ENCODE data around the gene CCDC91. TPM values are rescaled to one million over a fixed set of nuclear protein-coding genes. Genes with fewer than 3 reads are reported as not detected.

CCDC91 gene
- total and polyA plus RNA-seq, 11 donors = 24.9 to 62.1 (median 51.8) TPM

- ATAC-seq (no peak), DNase-seq (no peak)
- Histone ChIP-seq H3K9me3 (no peaks in the 10 kb centered on the region), H3K27ac (no peak overlapping the region), H3K4me3 (no peak overlapping the region), H3K36me3 (no peaks in the 10 kb centered on the region), H3K4me1 (no peaks in the 10 kb centered on the region), H3K27me3 (no peaks in the 10 kb centered on the region)
- TF ChIP-seq POLR2A (IDR thresholded peaks at IDR 0.05) = no peak
- intact Hi-C loops (cut with DNase I) = loop anchor here in 2 of 10 donors (10.0 kb wide), 2 partner anchors 203 to 443 kb away; partner anchors contain the start of gene PTHLH (in 2 of the 2)
Observed at GRCh38 chr12:28177905-28178304, 12.4 kb upstream of the CCDC91 start.

GRCh38 chr12:28178775-28179174 lies 11.5 kb upstream of the CCDC91 start:
- no peak overlapping the region for H3K27ac ChIP-seq
- ATAC-seq = no peak
- intact Hi-C loops (cut with DNase I) = loop anchor here in 2 of 10 donors (10.0 kb wide), 2 partner anchors 204 to 444 kb away; partner anchors contain the start of gene PTHLH (in 2 of the 2)
- no peak for TF ChIP-seq POLR2A (IDR thresholded peaks at IDR 0.05)
- TF ChIP-seq, protein P1, sequence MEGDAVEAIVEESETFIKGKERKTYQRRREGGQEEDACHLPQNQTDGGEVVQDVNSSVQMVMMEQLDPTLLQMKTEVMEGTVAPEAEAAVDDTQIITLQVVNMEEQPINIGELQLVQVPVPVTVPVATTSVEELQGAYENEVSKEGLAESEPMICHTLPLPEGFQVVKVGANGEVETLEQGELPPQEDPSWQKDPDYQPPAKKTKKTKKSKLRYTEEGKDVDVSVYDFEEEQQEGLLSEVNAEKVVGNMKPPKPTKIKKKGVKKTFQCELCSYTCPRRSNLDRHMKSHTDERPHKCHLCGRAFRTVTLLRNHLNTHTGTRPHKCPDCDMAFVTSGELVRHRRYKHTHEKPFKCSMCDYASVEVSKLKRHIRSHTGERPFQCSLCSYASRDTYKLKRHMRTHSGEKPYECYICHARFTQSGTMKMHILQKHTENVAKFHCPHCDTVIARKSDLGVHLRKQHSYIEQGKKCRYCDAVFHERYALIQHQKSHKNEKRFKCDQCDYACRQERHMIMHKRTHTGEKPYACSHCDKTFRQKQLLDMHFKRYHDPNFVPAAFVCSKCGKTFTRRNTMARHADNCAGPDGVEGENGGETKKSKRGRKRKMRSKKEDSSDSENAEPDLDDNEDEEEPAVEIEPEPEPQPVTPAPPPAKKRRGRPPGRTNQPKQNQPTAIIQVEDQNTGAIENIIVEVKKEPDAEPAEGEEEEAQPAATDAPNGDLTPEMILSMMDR (IDR thresholded peaks at IDR 0.05) = no peak
- H3K27me3 ChIP-seq = no peaks in the 10 kb centered on the region
- DNase-seq = no peak
- H3K36me3 ChIP-seq = no peaks in the 10 kb centered on the region
- 85 to 90% (median 89%) methylated on average over 7 of the region's 7 CpGs for WGBS, 4 donors
- no peaks in the 10 kb centered on the region for H3K9me3 ChIP-seq
- H3K4me1 ChIP-seq = no peaks in the 10 kb centered on the region
- H3K4me3 ChIP-seq = no peak overlapping the region

GRCh38 chr12:28180786-28181185 lies 9.5 kb upstream of the CCDC91 start:
- intact Hi-C loops (cut with DNase I) = no loop called here
- ATAC-seq = no peak
- no peak overlapping the region for H3K4me3 ChIP-seq
- no peaks in the 10 kb centered on the region for H3K4me1 ChIP-seq
- H3K27me3 ChIP-seq = no peaks in the 10 kb centered on the region
- TF ChIP-seq, protein P1 (IDR thresholded peaks at IDR 0.05) = no peak
- TF ChIP-seq POLR2A (IDR thresholded peaks at IDR 0.05) = no peak
- no peak overlapping the region for H3K27ac ChIP-seq
- DNase-seq = no peak
- no peaks in the 10 kb centered on the region for H3K36me3 ChIP-seq
- no peaks in the 10 kb centered on the region for H3K9me3 ChIP-seq
- WGBS, 4 donors = 75 to 83% (median 76%) methylated on average over 3 of the region's 3 CpGs

- no peaks in the 10 kb centered on the region for H3K27me3 ChIP-seq
- no peak overlapping the region for H3K27ac ChIP-seq
- ATAC-seq = no peak
- intact Hi-C loops (cut with DNase I) = no loop called here
- peaks cover 0 to 3% (median 0%) of the 10 kb centered on the region in 12 donors for H3K9me3 ChIP-seq
- H3K4me1 ChIP-seq = peaks cover 0 to 5% (median 0%) of the 10 kb centered on the region in 12 donors
- 93 to 100% (median 100%) methylated on average over 1 of the region's 1 CpG for WGBS, 4 donors
- no peak for TF ChIP-seq POLR2A (IDR thresholded peaks at IDR 0.05)
- H3K36me3 ChIP-seq = no peaks in the 10 kb centered on the region
- no peak for DNase-seq
- H3K4me3 ChIP-seq = no peak overlapping the region
Observed at GRCh38 chr12:28184375-28184774, 5.9 kb upstream of the CCDC91 start.

GRCh38 chr12:28186500-28186899 lies 3.8 kb upstream of the CCDC91 start:
- Histone ChIP-seq H3K4me1 (peaks cover 0 to 17% (median 3%) of the 10 kb centered on the region in 12 donors), H3K36me3 (no peaks in the 10 kb centered on the region), H3K27ac (no peak overlapping the region), H3K9me3 (peaks cover 0 to 3% (median 0%) of the 10 kb centered on the region in 12 donors), H3K27me3 (no peaks in the 10 kb centered on the region), H3K4me3 (no peak overlapping the region)
- intact Hi-C loops (cut with DNase I) = no loop called here
- ATAC-seq = no peak
- TF ChIP-seq POLR2A (IDR thresholded peaks at IDR 0.05) = no peak
- TF ChIP-seq, protein P1 (IDR thresholded peaks at IDR 0.05) = no peak
- WGBS, 4 donors = 65 to 88% (median 81%) methylated on average over 2 of the region's 2 CpGs
- no peak for DNase-seq
